Gastroesophageal sphincter (tissue), 3 donors: ENCODE measurements around the gene KLK6.

Experiments used
- CTCF ChIP-seq, 4 experiments: fragments of 200-600 bp in 2 of 4; fragments of 450-650 bp in 2 of 4; sonication (generic) in 1 of 4; IDR thresholded peaks; one replicate each; pipeline ENCODE4 v1.5.1; 2017 to 2019; ENCODE audit warnings: antibody characterized with exemption in 4 of 4, mild to moderate bottlenecking in 2 of 4, moderate library complexity in 2 of 4
- POLR2A ChIP-seq, 2 donors: fragments of 450-650 bp; IDR thresholded peaks; one replicate each; pipeline ENCODE4 v1.6.1; 2017; ENCODE audit warnings: antibody characterized with exemption in 2 of 2, mild to moderate bottlenecking in 2 of 2, moderate library complexity in 1 of 2

GRCh38 chr19:51000426-51000825, 31.0 kb upstream of the KLK6 start:
- TF ChIP-seq CTCF (IDR thresholded peaks at IDR 0.05) (no peak), POLR2A (IDR thresholded peaks at IDR 0.05) (no peak)
